Epithelial cell of esophagus (primary cell): ENCODE data around the gene FAM78A.

Experiments
- DNase-seq: peaks from one replicate; pipeline ENCODE4 v3.0.0; 2010; ENCODE audit warnings: low read depth
- H3K4me3 ChIP-seq: 2 replicates; pipeline ENCODE4 v1.5.1; 2011; ENCODE audit warnings: mild to moderate bottlenecking, low read length, control low read depth
- TF ChIP-seq, protein P1 (sequence below): IDR thresholded peaks from 2 replicates; pipeline ENCODE4 v1.5.1; 2011; ENCODE audit warnings: low read depth, mild to moderate bottlenecking, low read length, control low read depth, inconsistent platforms; ENCODE audit not compliant: insufficient read depth; ENCODE audit errors: missing control alignments

FAM78A gene

GRCh38 chr9:131262327-131263032 lies 13.8 kb downstream of the FAM78A start:
- no peak for DNase-seq
- TF ChIP-seq, protein P1, sequence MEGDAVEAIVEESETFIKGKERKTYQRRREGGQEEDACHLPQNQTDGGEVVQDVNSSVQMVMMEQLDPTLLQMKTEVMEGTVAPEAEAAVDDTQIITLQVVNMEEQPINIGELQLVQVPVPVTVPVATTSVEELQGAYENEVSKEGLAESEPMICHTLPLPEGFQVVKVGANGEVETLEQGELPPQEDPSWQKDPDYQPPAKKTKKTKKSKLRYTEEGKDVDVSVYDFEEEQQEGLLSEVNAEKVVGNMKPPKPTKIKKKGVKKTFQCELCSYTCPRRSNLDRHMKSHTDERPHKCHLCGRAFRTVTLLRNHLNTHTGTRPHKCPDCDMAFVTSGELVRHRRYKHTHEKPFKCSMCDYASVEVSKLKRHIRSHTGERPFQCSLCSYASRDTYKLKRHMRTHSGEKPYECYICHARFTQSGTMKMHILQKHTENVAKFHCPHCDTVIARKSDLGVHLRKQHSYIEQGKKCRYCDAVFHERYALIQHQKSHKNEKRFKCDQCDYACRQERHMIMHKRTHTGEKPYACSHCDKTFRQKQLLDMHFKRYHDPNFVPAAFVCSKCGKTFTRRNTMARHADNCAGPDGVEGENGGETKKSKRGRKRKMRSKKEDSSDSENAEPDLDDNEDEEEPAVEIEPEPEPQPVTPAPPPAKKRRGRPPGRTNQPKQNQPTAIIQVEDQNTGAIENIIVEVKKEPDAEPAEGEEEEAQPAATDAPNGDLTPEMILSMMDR = no peak
- H3K4me3 ChIP-seq = no peak overlapping the region

GRCh38 chr9:131260751-131261452 lies 15.4 kb downstream of the FAM78A start:
- DNase-seq = no peak
- TF ChIP-seq, protein P1 = no peak
- no peak overlapping the region for H3K4me3 ChIP-seq

DNA sequence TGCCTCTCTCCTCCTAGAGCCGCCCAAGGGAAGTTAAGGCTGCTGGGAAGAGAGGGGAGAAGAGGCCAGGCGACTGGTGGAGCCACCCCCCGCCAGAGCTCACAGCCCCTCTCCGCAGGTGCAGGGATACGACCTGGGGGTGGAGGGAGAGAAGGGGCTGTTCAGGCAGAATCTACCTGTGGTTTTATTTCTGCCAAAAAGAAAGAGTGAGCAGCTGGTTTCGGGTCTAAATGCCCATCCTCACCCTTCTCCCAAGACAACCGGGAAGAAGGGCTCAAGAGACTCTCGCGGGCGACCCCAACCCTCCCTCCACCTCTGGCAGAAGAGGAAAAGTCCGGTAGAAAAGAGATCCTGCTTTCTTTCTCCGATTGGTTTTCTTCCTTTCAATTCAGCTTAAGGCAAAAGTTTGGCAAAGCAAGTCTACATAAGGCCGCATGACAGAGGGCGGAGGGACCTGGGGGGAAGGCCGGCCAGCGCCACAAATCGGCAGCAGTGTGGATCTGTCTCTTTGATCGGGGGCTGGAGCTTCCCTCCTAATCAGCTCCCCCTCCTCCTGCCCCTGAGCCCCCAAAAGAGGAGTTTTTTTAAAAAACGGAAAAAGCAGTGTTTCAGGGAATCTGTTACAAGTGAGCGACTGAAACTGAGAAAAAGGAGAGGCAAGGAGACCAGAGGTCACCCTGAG lies 16.3 kb downstream of the FAM78A start:
- TF ChIP-seq, protein P1 = no peak
- no peak overlapping the region for H3K4me3 ChIP-seq

DNA sequence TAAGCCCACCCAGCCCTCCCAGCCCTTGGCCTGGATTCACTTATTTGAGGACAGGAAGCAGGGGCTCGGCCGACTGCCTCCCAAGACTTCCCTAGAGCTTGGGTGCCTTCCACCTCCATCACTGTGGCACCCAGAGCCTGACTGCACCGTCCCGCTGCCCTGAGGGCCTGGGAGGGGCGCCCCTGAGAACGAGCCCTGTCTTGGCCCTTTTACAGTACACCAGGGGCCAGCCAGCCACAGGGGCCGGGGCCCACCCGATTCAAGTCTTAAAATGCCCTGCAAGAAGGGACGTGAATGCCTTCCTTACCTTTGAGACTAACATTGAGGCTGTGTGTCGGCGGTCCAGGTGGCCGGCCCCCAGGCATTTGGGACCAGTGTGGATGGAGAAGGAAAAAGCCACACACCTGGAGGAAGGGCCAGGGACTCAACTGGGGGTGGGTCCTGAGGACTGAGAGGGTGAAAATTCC lies 16.8 kb downstream of the FAM78A start:
- TF ChIP-seq, protein P1 = no peak
- no peak for DNase-seq
- no peak overlapping the region for H3K4me3 ChIP-seq

More for the DNA sequence above, 16.3 kb downstream of the FAM78A start:
- DNase-seq = no peak

GRCh38 chr9:131258698-131259431 lies 17.4 kb downstream of the FAM78A start:
- TF ChIP-seq, protein P1 = no peak
- no peak overlapping the region for H3K4me3 ChIP-seq
- no peak for DNase-seq

DNA sequence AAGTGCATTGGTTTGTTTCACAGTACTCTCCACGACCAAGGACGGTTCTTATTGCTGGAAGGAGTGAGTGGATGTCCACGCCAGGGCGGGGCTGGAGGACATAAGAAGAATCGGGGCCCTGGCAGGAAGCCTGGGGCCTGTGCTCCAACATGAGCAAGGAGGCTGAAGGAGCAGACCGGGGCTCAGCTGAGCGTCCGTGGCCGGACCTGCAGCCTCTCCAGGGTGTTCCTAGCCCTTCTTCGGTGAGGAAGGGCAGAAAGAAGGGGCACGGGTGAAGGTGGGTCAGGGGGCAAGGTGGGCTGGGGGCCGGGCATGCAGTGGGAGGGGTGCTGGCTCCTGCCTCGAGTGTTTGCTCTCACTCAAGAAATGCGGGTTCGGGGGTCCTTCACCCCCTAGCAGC lies 18.1 kb downstream of the FAM78A start:
- DNase-seq = no peak
- no peak overlapping the region for H3K4me3 ChIP-seq
- TF ChIP-seq, protein P1 = no peak
